Panc1 (cell line): ENCODE results near the gene EPS8L2. TPM values are rescaled to one million over a fixed set of nuclear protein-coding genes. Genes with fewer than 3 reads are reported as not detected.
"Not testable (repeated sequence)": the region's sequence is repeated elsewhere in the genome, so short reads cannot be mapped to it uniquely, and the experiment has no call there.

ENCODE experiments used
- ATAC-seq: fragments of 200-7000 bp; cut with Tn5 transposase; 2 replicates; pipeline ENCODE4 v1.9.1; 2020; ENCODE audit warnings: mild to moderate bottlenecking, moderate library complexity
- BruUV-seq: library from RNA; stranded (reverse); fragments of 400-500 nt; replicated peaks from 2 replicates; lab custom pipeline; 2021; lab: Mats Ljungman, UMichigan
- CTCF ChIA-PET: fragments of 300-600 bp; sonication (Branson Sonifier 250); formaldehyde crosslinking; loops from one replicate; lab custom pipeline; 2022; ENCODE audit warnings: antibody characterized with exemption; lab: Charles Lee
- POLR2A ChIA-PET: fragments of 300-600 bp; sonication (Branson Sonifier 250); formaldehyde crosslinking; loops from one replicate; lab custom pipeline; 2022; ENCODE audit warnings: antibody characterized with exemption; lab: Charles Lee
- DNase-seq: peaks from one replicate; pipeline ENCODE4 v3.0.0-alpha.2; 2010; ENCODE audit warnings: low read depth, low spot score
- H3K27ac ChIP-seq: 2 replicates; pipeline ENCODE4 v1.5.1; 2011; ENCODE audit warnings: mild to moderate bottlenecking, low read length, inconsistent platforms
- H3K27me3 ChIP-seq: fragments of 200-500 bp; sonication (Bioruptor generic); 2 replicates; pipeline ENCODE4 v1.6.0; 2014; ENCODE audit warnings: low read length, inconsistent platforms; ENCODE audit not compliant: control insufficient read depth, insufficient read depth
- H3K36me3 ChIP-seq: fragments of 200-500 bp; sonication (Bioruptor generic); 2 replicates; pipeline ENCODE4 v1.5.1; 2014; ENCODE audit warnings: inconsistent platforms, mild to moderate bottlenecking, low read length, moderate library complexity; ENCODE audit not compliant: control insufficient read depth, insufficient read depth
- H3K4me1 ChIP-seq: 2 replicates; pipeline ENCODE4 v1.5.1; 2011; ENCODE audit warnings: inconsistent platforms, mild to moderate bottlenecking, low read length, moderate library complexity; ENCODE audit not compliant: control insufficient read depth, insufficient read depth
- H3K4me3 ChIP-seq, 2 experiments: 2 replicates each; pipeline ENCODE4 v1.5.1; 2011 to 2012; ENCODE audit warnings: low read depth in 2 of 2, low read length in 2 of 2, mild to moderate bottlenecking in 2 of 2, inconsistent platforms in 1 of 2, moderate library complexity in 1 of 2
- H3K9me3 ChIP-seq: fragments of 200-500 bp; sonication (Bioruptor generic); 2 replicates; pipeline ENCODE4 v1.5.1; 2014; ENCODE audit warnings: low read depth, mild to moderate bottlenecking, inconsistent platforms, low read length, moderate library complexity; ENCODE audit not compliant: control insufficient read depth, insufficient read depth
- POLR2AphosphoS5 ChIP-seq: IDR thresholded peaks from 2 replicates; pipeline ENCODE4 v1.6.1; 2012; ENCODE audit warnings: mild to moderate bottlenecking, low read depth, low read length, moderate library complexity
- SIN3A ChIP-seq: IDR thresholded peaks from 2 replicates; pipeline ENCODE4 v1.6.1; 2012; ENCODE audit warnings: low read depth, mild to moderate bottlenecking, low read length, moderate library complexity, borderline replicate concordance; ENCODE audit not compliant: insufficient read depth
- TCF7L2 ChIP-seq: IDR thresholded peaks from 2 replicates; pipeline ENCODE4 v1.6.1; 2011; ENCODE audit warnings: mild to moderate bottlenecking, low read depth, low read length, inconsistent platforms
- in situ Hi-C: cut with HindIII; loops from 2 replicates; pipeline ENCODE4 v1.10.0; 2016; ENCODE audit warnings: low sequenced_read_pairs, low pct_unique_long_range_greater_than_20kb
- intact Hi-C: fragments of 100-400 bp; cut with micrococcal nuclease; formaldehyde crosslinking; loops from one replicate; pipeline ENCODE4 v1.10.0; 2022; ENCODE audit not compliant: unreplicated experiment
- total RNA-seq: library from RNA; stranded (reverse); gene quantifications from one replicate; pipeline ENCODE4 v1.2.1, GENCODE V29; 2021; ENCODE audit not compliant: unreplicated experiment
- TF ChIP-seq, protein P1 (sequence below): fragments of 450-650 bp; IDR thresholded peaks from 2 replicates; pipeline ENCODE4 v1.5.1; 2017; ENCODE audit warnings: mild to moderate bottlenecking
- TF ChIP-seq, protein P2 (sequence below), 2 experiments: IDR thresholded peaks; 2 replicates each; pipeline ENCODE4 v1.6.1; 2011 to 2012; ENCODE audit warnings: low read depth in 2 of 2, control low read depth in 1 of 2, low read length in 1 of 2, mild to moderate bottlenecking in 1 of 2, moderate library complexity in 1 of 2; ENCODE audit not compliant: insufficient read depth in 1 of 2

The EPS8L2 gene
- total RNA-seq, 1 experiment from 2014 or later: 256 TPM

DNA sequence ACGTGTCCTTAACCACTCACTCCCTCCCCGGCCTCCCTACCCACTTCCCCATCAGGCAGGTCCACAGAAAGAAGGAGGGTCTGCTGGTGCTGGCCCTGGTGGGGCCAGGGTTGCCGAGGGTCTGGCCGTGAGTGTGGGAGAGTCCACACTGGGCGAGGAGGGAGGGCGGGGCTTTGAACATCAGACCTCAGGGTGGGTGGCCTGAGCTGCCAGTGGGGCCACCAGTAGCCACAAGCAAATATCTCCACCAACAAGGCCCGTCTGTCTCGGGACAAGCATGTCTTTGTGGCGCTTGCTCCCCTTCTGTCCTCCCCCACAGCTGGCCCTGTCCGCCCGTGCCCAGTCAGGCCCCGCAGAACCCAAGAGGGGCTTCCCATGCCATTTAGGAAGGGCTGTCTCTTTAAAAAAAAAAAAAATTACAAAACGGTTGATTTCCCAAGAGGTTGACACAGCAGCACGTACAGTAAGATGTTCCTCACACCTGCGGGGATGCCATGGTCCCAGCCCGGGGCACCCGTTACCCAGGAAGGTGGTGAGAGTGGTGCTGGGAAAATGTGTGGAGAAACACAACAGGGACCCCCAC lies 23.6 kb downstream of the EPS8L2 start:
- no peak for ATAC-seq
- CTCF ChIA-PET: interaction anchor here (0.6 kb wide), 1 partner anchor 319 kb away, joined by 6 read pairs; no protein-coding TSS in a partner anchor
- Histone ChIP-seq H3K4me1 (peaks cover 36% of the 10 kb centered on the region), H3K27me3 (no peaks in the 10 kb centered on the region), H3K9me3 (no peaks in the 10 kb centered on the region), H3K27ac (peak overlapping the region; percentile 45), H3K36me3 (no peaks in the 10 kb centered on the region; the same call in 1 of the 2 replicates), H3K4me3 (no peak overlapping the region)
- intact Hi-C loops (loop anchor here (10.0 kb wide), 1 partner anchor 175 kb away; no protein-coding TSS in a partner anchor), in situ Hi-C loops (no loop called here)
- no TSS peak for BruUV-seq
- POLR2A ChIA-PET: no interaction called here
- DNase-seq: no peak
- TF ChIP-seq, protein P1, sequence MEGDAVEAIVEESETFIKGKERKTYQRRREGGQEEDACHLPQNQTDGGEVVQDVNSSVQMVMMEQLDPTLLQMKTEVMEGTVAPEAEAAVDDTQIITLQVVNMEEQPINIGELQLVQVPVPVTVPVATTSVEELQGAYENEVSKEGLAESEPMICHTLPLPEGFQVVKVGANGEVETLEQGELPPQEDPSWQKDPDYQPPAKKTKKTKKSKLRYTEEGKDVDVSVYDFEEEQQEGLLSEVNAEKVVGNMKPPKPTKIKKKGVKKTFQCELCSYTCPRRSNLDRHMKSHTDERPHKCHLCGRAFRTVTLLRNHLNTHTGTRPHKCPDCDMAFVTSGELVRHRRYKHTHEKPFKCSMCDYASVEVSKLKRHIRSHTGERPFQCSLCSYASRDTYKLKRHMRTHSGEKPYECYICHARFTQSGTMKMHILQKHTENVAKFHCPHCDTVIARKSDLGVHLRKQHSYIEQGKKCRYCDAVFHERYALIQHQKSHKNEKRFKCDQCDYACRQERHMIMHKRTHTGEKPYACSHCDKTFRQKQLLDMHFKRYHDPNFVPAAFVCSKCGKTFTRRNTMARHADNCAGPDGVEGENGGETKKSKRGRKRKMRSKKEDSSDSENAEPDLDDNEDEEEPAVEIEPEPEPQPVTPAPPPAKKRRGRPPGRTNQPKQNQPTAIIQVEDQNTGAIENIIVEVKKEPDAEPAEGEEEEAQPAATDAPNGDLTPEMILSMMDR: no peak
- TF ChIP-seq TCF7L2: no peak
- no peak for TF ChIP-seq SIN3A
- TF ChIP-seq, protein P2, sequence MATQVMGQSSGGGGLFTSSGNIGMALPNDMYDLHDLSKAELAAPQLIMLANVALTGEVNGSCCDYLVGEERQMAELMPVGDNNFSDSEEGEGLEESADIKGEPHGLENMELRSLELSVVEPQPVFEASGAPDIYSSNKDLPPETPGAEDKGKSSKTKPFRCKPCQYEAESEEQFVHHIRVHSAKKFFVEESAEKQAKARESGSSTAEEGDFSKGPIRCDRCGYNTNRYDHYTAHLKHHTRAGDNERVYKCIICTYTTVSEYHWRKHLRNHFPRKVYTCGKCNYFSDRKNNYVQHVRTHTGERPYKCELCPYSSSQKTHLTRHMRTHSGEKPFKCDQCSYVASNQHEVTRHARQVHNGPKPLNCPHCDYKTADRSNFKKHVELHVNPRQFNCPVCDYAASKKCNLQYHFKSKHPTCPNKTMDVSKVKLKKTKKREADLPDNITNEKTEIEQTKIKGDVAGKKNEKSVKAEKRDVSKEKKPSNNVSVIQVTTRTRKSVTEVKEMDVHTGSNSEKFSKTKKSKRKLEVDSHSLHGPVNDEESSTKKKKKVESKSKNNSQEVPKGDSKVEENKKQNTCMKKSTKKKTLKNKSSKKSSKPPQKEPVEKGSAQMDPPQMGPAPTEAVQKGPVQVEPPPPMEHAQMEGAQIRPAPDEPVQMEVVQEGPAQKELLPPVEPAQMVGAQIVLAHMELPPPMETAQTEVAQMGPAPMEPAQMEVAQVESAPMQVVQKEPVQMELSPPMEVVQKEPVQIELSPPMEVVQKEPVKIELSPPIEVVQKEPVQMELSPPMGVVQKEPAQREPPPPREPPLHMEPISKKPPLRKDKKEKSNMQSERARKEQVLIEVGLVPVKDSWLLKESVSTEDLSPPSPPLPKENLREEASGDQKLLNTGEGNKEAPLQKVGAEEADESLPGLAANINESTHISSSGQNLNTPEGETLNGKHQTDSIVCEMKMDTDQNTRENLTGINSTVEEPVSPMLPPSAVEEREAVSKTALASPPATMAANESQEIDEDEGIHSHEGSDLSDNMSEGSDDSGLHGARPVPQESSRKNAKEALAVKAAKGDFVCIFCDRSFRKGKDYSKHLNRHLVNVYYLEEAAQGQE (IDR thresholded peaks at IDR 0.05; ENCODE audit: insufficient read depth in 1 of 2, low read depth in 2 of 2, low read length in 1 of 2): no peak
- no peak for TF ChIP-seq POLR2AphosphoS5

DNA sequence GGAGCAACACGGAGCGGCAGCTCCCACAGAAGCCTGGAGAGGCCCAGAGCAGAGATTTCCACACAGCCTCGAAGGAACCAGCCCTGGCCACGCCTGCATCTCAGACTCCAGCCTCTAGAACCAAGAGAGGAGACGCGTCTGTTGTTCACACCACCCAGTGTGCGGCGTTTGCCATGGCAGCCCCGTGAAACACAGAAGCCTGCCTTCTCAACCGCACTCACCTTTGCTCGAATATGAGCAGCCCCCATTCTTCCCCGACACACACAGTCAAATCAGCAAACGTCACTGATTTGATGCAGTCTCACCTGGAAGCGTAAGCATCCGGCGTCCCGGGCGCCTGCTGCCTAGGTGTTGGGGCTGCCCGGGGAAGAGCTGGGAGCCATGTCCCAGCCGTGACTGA lies 27.0 kb downstream of the EPS8L2 start:
- ChIA-PET CTCF (no interaction called here), POLR2A (no interaction called here)
- H3K36me3 ChIP-seq: no peaks in the 10 kb centered on the region
- DNase-seq (no peak), ATAC-seq (no peak)
- no TSS peak for BruUV-seq
- no peaks in the 10 kb centered on the region for H3K27me3 ChIP-seq
- H3K27ac ChIP-seq: no peak overlapping the region
- TF ChIP-seq, protein P1: no peak
- TF ChIP-seq, protein P2 (IDR thresholded peaks at IDR 0.05; ENCODE audit: insufficient read depth in 1 of 2, low read depth in 2 of 2, low read length in 1 of 2): no peak
- TF ChIP-seq POLR2AphosphoS5: no peak
- TF ChIP-seq SIN3A: no peak
- no peak for TF ChIP-seq TCF7L2
- peaks cover 24% of the 10 kb centered on the region for H3K4me1 ChIP-seq
- in situ Hi-C loops (no loop called here), intact Hi-C loops (no loop called here)
- no peak overlapping the region for H3K4me3 ChIP-seq
- H3K9me3 ChIP-seq: no peaks in the 10 kb centered on the region

DNA sequence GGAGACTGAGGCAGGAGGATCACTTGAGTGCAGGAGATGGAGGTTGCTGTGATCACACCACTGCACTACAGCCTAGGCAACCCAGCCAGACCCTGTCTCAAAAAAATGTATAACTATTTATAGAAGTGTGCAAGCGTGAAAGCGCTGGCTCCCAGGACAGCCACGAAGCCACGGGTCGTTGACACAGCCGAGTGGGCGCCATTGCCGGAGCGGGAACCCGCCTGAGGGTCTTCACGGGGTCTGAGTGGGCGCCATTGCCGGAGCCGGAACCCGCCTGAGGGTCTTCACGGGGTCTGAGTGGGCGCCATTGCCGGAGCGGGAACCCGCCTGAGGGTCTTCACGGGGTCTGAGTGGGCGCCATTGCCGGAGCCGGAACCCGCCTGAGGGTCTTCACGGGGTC lies 28.5 kb downstream of the EPS8L2 start:
- H3K4me3 ChIP-seq, H3K36me3 ChIP-seq, H3K27me3 ChIP-seq, CTCF ChIA-PET, ATAC-seq, intact Hi-C loops, BruUV-seq, POLR2A ChIA-PET, H3K27ac ChIP-seq, DNase-seq, in situ Hi-C loops, H3K4me1 ChIP-seq, H3K9me3 ChIP-seq: not testable (repeated sequence)
